Gastrocnemius medialis (tissue), 4 donors: ENCODE measurements around the gene RASA4.
"Not testable (repeated sequence)": the region's sequence is repeated elsewhere in the genome, so short reads cannot be mapped to it uniquely, and the experiment has no call there.

Experiments used
- CTCF ChIP-seq, 5 experiments: fragments of 450-650 bp in 3 of 5; fragments of 200-600 bp in 2 of 5; sonication (generic) in 2 of 5; IDR thresholded peaks in 4 of 5; conservative IDR thresholded peaks in 1 of 5; 1 replicate in 4 of 5; 2 replicates in 1 of 5; pipeline ENCODE4 v1.5.1; 2016 to 2019; ENCODE audit warnings: antibody characterized with exemption in 5 of 5, mild to moderate bottlenecking in 3 of 5, moderate library complexity in 3 of 5
- POLR2A ChIP-seq, 2 donors: fragments of 450-650 bp; IDR thresholded peaks; one replicate each; pipeline ENCODE4 v1.6.1; 2017; ENCODE audit warnings: antibody characterized with exemption in 2 of 2, mild to moderate bottlenecking in 2 of 2, moderate library complexity in 2 of 2

GRCh38 chr7:102543596-102543995, 73.0 kb downstream of the RASA4 start, which contains the start of gene UPK3BL2:
- not testable (repeated sequence) for TF ChIP-seq CTCF (IDR thresholded peaks at IDR 0.05 in 4 of 5, conservative IDR thresholded peaks at IDR 0.05 in 1 of 5); POLR2A (IDR thresholded peaks at IDR 0.05)
